Fibroblast of skin of scalp (primary cell): ENCODE results near the gene FMNL2.

Source experiments
- DNase-seq: peaks from one replicate; pipeline ENCODE4 v3.0.0-alpha.2; 2013

Gene FMNL2

GRCh38 chr2:152623076-152623740 is 288.2 kb downstream of the FMNL2 start:
- DNase-seq, result no peak

GRCh38 chr2:152623775-152624174 is 288.8 kb downstream of the FMNL2 start:
- DNase-seq, result no peak

GRCh38 chr2:152624805-152625204 is 289.8 kb downstream of the FMNL2 start:
- no peak for DNase-seq

DNA sequence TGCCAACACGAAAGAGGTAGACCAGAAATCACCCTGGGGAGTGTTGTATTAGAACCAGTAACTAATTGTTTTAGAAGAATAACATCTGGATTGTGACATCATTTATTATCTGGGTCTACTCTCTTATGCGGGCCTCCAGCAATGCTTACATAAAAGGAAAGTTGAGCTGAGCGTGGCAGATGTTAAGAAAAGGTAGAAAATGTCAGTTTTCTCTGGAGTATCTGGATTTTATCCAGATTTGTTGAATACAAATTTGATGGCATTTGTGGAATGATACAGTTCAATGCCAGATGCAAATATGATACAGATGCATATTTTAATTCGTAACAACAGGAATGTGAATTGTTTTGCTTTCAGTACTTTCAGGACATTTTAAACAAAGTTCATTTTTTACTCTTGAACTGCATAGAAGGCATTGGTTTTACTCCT is 292.0 kb downstream of the FMNL2 start:
- peak; percentile 59 for DNase-seq

- peak; percentile 40 for DNase-seq
These were observed 292.5 kb downstream of the FMNL2 start for GRCh38 chr2:152627351-152627957.

GRCh38 chr2:152629202-152629601 is 294.2 kb downstream of the FMNL2 start:
- DNase-seq, result no peak

GRCh38 chr2:152630466-152630865 is 295.5 kb downstream of the FMNL2 start:
- no peak for DNase-seq

DNA sequence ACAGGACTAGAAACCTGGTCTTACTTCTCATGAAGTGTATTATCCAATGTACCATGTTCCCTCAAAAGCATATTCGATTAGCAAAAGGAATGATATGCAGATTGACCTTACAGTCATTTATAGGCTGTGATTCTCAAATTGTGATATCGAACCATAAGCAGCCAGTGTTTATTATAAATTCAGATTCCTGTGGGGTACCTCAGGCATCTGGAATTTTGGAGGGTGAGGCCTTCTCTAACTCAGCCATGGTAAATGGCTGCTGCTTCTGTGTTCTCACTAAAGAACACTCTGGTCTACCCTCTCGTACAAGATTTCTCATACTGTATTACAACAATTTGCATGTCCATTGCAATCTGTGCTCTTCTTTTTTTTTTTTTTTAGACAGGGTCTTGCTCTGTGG is 297.8 kb downstream of the FMNL2 start:
- DNase-seq, result peak; percentile 61

- peak; percentile 60 for DNase-seq
These were observed 300.8 kb downstream of the FMNL2 start for GRCh38 chr2:152635635-152636298.

DNA sequence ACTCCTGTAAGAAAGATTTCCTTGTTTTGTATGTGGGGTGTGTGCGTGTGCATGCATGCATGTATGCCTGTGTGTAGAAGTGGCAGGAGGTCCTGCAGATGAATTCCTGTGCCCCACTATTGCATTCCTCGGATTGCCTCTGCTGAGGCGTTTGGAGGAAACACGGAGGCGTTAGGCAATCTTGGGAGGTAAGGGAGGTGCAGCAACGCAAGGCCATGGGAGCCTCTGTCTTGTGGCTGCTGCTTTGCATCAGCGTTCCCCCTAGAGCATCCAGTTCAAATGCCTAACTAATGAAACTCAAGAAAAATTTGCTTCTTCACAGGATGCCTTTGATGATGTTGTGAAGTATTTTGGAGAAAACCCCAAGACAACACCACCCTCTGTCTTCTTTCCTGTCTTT is 302.3 kb downstream of the FMNL2 start:
- no peak for DNase-seq

DNA sequence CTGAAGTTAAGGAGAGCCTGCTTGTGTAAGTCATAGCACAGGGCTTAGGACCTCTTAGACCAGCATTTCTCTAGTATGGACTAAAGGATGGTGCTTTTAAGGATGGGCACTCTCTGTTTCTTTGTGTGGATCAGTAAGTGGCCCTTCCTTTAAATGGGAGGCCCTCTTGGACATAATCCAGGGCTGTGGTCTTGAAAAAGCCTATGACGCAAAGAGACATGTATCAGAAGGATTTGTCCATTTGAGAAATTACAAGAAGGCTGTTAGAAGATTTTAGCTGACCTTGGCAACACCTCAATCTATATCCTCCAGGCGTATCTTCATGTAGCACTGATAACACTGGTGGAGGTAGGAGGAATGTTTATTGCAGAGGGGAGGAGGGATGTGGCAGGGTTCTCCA is 303.1 kb downstream of the FMNL2 start:
- DNase-seq, result no peak

- no peak for DNase-seq
These were observed 303.6 kb downstream of the FMNL2 start for GRCh38 chr2:152638590-152638989.

GRCh38 chr2:152644189-152644873 is 309.4 kb downstream of the FMNL2 start:
- no peak for DNase-seq

- no peak for DNase-seq
These were observed 311.3 kb downstream of the FMNL2 start for GRCh38 chr2:152646264-152646663.

DNA sequence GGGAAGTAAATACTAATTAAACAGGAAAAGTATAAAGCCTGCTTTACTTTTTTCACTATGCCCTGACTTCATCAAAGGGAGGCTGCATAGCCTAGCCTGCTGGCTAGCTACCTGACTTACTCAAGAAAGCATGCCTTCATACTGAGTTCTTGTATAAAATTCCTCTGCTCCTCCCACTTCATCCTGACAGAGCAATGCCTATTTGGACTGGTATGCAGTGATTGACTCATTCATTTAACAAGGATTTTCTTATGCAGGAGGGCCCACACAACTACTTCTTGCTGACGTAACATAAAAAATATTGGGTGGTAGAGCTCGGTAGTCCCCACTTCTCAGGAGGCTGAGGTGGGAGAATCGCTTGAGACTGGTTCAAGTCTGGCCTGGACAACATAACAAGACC is 311.8 kb downstream of the FMNL2 start:
- DNase-seq, result peak; percentile 88

GRCh38 chr2:152647552-152647951 is 312.6 kb downstream of the FMNL2 start:
- DNase-seq, result peak; percentile 31

- no peak for DNase-seq
These were observed 313.4 kb downstream of the FMNL2 start for GRCh38 chr2:152648336-152648735.

DNA sequence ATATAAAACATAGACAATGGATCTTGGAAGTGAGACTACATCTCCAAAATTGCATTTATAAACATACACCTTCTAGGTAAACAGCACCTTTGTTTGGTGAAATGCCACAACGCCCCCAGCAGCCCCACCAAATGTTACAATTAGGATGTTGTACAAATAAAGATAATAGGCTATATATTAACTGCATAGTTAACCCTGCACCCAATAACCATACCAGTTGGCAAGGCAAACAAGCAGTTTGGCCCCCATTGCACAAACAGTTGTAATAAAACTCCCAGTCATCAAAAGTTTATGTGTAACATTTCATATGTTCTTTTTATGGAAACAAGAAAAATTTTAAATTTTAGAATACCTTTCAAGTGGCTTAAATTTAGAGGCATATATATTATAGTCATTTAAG is 315.0 kb downstream of the FMNL2 start:
- DNase-seq, result no peak

GRCh38 chr2:152650768-152651371 is 315.9 kb downstream of the FMNL2 start:
- DNase-seq, result no peak

GRCh38 chr2:152651834-152652233 is 316.9 kb downstream of the FMNL2 start:
- DNase-seq, result no peak

DNA sequence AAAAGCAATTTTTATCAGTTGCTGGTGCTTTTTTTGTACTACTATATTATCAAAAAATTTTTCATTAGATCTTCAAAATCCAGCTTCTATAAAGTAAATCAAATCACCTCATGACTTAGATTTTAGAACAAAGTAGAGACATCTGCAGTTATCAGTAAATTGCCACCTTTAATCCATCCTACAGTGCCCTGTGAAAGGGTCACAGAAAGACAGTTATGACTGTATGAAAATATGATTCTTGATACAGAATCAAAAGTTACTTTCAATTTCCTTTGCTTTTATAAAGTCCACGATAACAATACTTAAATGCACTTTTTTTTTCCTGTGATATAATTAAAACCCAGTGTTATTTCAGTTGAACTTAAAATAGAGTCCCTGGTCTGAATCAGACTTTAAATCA is 320.9 kb downstream of the FMNL2 start:
- DNase-seq, result no peak

DNA sequence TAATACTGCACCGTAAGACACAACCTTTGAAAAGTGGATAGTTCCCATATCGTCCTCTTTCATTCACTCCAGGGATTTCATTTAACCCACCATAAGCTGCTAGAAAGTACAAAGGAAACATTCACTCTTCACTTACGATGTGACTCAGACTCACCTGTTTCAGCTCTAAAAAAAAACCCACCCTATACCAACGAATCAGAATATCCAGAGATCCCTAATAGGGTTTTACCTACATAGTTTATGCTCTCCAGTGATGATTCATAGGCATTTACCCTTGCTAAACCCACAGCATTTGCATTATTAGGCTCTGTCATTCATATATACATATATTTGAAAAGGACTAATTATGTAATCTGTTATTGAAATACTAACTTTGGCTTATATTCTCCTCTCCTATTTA is 322.1 kb downstream of the FMNL2 start:
- DNase-seq, result no peak

DNA sequence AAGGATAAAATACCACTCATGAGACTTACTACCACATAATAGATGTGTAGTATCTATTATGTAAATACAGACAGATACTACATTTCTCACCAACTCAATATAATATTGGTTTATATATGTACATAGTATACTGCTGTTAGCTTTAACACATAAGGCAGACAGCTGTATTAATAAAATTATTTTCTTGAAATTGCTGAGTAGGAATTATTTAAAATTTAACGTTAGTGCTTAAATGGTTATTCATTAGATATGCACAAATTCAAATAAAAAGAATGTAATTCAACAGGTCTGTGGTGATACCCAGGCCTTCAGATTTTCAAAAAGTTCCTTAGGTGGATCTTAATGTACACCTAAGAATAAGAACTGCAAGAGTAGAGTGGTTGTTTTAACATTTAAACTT is 323.2 kb downstream of the FMNL2 start:
- no peak for DNase-seq
